Activated naive CD4-positive, alpha-beta T cell treated with anti-CD3 and anti-CD28 coated beads, Interleukin-2, amount 50 U/mL, for 16 hours (primary cell): Measurements from ENCODE around the gene CAVIN2.

Source experiments
- DNase-seq: peaks from one replicate; pipeline ENCODE4 v3.0.0-alpha.2; 2020

The CAVIN2 gene

DNA sequence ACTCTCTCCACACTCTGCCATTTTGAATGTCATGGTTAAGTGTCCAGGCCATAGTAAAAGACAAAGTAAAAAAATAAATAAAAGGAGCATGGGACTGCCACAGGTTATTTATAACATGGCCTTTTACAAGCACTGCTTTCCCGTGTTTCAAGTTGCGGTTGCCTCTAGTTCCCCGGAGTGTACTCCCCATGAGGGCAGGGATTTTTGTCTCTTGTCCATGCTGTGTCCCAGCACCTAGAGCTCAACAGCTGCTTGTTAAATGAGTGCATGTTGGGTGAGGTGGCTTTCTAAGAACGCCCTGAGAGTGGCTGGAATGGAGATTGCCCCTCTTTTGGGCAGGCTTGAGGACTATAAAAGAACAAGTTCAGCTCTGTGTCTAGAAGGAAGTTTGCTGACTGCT is 8.4 kb downstream of the CAVIN2 start:
- DNase-seq: no peak

DNA sequence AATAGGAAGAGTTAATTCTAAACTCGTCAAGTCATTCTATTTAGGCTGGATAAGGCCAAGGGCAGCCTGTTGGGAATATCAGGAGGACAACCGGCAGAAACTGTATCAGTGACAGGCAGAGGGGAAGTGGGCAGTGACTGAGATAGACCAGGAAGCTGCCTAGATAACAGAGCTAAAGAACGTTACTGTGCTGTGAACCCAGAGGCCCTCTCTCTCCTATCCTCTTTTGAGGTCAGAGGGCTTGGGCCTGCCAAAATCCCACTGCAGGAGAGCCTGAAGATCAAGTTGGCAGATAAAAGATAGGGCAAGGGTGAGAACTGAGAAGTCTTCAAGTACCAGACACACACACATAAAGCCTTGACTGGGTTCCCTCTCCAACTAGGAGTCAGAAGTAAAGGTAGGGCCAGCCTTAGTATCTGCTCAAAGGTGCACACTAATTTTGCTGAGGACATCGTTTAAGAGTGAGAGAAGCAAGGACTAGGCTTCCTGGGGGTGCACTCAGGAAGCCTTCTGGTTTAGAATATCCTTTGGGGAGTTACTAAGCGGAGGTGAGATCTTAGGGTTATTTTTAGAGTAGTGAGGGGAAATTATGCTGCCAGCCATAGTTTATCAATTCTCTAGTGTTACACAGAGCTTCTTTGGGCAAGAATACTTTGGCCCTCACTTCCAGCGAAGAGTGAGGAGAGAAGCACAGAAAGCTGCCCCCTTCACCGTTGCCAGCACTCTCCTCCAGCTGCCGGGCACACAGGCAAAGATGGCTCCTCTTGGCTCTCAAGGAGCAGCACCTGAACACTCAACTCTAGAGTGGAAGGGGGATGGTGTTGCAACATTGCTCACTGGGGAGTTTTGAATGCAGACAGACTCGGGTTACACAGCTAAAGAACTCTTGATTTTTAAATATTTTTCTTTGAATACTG is 9.8 kb downstream of the CAVIN2 start:
- DNase-seq: no peak

DNA sequence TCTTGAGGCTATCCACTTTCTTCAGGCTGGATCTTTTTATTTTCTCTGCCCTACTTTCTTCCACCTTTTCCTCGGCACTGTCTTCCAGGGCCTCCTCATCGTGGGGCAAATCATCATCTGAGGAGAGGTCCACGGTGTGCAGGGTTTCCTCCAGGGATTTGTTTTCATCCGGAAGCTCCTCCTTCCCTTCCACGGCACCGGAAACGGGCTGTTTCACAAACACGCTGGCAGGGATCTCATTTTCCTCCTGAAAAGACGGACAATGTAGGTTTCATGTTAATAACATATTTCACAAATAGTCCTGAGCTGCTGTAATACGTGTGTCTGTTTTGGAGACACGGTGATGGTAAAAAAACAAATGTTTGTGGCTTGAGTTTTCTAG is 10.4 kb downstream of the CAVIN2 start:
- DNase-seq: no peak

DNA sequence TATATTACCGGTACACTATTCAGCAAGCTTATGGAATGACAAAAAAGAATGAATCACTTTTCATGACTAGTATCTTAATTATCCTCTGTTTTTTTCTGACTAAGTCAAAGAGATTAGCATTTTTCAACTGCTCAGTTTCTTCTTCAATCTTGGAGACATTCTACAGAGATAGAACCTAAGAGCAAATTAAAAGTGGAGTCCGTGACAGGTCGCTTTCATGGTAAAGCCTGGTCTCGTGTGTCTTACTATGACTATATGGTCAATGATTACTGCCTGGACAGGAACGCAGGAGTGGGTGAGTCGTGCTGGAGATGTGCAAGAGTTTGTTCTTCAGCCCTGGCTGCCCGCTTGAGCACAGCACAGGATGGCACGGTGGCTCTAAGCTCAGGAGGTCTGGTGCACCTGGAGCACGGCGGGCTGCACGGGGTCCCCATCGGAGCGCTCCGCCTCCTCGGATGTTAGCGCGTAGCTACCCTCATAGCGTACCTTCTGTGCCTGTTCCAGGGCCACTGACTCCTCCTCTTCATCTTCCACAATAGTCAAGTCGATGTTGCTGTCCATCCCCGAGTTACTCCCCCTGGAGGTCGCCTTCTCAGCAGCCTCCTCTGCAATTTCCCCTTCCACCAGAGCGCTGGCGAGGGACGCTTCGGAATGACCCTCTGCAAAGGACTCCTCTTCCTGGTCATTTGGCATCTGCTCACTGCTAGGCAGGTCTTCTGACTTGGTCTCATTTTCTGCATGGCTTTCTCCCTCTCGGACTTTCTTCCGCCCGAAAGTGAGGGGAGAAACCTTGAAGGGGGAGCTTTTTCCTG is 11.1 kb downstream of the CAVIN2 start:
- DNase-seq: no peak

DNA sequence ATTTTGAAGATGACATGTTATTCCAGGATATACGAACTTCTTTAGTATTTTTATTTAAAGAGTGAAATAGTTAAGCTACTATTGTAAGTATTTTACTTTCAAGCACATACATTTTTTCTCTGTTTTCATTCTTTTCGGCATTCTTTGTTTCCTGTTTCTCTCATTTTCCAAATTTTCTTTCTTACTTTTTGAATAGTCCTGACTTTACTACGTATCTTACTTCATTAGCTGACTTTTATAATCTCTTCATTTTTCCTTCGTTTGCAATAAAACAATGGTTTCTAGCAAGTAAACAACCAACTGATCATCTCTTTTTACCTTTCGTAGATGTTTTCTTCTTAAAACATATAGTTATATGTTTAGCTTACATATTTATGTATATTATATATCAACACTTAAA is 11.8 kb downstream of the CAVIN2 start:
- no peak for DNase-seq

DNA sequence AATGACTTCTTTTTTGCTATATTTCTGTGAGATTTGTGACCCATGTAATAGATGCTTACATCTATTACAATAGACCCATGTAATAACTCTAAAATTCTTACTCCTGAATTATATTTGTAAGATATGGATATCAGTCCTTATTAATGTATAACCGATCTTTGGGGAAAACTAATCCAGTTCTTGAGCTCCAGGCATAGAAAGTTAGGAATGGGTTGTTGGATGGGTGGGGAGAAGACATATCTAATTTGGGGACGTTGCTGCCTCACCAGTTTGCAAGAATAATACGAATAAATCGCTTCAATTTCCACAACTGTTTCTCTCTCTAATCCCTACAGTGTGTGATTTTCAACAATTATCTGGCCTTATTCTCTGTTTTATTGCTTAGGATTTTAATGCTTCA is 13.5 kb downstream of the CAVIN2 start:
- DNase-seq: no peak

DNA sequence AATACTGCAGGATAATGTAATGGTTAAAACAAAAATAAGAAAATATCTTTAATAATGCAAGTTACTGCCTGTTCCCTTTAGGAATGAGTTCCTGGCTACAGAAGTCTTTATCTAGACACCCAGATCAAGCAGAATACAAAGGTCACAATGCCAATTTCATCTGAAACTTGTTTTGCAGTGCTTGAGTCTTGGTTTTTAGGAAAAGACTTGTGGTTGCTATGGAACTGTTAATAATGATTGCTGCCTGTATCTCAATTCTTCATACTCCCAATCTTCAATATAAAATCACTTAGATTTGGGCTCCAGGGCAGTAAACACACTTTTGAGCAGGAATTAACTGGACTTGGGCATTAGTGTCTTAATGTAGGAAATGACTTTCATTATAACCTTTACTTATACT is 14.2 kb downstream of the CAVIN2 start:
- DNase-seq: no peak

DNA sequence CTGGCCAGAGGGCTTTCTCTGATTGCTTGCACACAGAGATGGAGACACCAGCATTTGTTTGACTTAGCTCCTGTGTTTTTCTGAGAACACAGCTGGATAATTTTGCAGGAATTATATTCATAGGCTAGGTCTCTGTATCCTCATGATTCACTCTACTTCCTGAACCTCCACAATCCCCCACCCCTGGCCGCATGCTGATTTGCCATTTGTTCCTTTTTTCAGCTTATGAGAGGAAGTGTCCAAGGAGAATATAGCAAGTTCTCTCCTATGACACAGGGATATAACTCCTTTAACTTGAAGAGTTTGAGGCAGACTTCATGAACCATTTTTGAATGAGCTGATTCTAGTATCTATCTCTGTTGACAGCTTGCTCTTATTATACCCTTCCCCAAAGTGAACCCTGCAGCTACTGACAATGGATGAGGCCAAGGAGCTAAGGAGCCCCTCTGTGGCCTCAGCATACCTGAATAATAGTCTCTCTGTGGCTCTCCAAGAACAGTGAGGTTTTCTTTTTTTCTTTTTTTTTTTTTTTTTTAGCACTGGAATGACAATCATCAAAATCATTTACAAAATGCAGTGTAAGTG is 15.4 kb downstream of the CAVIN2 start:
- DNase-seq: no peak

DNA sequence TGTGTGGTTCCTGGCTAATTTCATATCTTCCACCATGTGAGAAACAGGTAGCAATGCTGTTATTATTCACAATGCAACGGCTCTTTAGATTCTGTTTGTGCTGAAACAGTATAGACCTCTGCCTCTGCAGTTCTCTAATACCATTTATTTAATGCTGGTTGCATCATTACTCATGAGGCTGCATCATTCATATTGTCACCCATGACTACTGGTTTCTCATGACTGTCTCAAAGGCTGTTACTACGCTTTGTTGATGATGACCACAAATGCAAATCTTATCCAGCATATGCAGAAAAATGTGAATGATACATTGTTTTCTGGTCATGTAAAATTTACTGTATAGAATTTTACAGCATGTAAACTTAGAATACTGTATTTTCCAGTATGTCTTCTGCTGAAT is 22.5 kb downstream of the CAVIN2 start:
- DNase-seq: no peak

DNA sequence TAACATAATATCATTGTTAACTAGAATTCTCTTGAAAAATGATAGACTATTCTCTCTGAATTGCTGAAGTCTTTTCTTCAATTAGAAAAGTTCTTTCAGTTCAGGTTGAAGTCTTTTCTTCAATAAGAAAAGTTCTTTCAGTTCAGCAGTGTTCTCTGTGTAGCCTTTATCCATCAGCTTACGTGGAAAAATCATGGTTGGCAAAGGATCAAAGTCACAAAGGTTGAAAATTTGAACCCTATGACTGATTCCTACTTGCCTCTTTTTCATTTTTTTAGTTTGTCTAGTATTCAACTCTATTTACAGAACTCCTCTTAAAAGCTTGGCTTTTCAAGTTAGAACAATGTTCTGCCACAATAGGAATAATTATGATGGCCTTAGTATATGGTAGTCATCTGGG is 25.8 kb downstream of the CAVIN2 start:
- DNase-seq: no peak

DNA sequence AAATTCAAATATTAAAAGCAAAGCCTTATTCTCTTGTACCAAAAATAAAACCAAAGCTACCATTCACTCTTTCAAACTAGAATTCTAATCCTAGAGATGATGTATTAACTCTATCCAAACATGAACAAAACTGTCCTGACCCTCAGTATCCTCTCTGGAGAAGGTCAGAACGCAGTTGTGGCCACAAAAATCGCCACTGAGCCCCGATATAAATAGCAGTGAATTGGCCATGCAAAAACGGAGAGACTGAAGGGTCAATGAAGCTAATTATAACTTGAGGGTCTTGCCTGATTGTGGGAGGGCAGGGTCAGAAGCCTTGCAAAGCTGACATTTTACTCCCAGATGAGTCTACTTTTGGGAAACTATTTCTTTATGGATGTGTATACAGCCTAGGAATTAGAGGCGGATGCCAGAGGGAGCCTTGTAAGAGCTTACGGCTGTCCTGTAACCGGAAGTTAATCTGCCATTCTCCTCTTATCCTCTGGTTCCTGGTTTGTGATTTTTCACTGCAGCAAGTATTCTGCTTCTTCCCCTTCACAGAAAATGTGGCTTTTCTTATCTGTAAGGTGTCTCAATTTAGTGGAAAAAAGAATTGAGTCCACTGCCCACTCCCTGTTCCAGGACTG is 28.1 kb downstream of the CAVIN2 start:
- DNase-seq: no peak

DNA sequence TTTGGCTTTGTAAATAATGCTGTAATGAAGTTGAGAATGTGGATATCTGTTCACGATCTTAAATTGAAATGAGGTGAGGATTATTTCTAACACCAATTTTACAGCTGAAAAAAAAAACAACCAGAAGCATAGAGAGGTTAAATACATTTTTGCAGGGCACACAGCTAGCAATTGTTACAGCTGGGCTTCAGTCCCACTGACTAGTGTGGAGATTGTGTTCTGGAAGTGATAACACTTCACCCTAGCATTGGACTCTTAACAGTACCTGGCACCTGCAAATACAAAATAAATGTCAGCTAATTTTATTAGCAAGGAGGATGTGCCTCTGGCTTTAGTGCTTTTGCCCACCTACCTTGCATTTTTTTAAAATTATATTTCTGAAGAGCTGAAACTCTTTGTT is 28.8 kb downstream of the CAVIN2 start:
- no peak for DNase-seq

DNA sequence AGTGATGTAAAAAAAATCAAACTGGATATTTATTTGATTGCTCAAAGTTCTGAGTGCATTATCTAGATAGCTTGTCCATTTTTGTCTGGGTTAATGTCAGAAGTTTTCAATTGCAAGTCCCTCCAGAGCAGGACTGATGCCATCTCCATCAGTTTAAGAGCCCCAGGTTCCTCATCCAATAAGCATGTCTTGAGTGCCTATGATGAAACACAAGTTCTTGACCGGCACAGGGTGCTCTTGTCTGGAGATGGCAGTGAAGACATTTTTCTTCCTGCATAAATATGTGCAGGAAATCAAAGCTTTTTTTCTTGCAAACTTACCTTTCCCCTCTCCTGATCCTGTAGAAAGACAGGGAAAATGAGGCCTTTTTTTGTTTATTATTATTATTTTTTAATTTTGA is 31.9 kb downstream of the CAVIN2 start:
- no peak for DNase-seq

DNA sequence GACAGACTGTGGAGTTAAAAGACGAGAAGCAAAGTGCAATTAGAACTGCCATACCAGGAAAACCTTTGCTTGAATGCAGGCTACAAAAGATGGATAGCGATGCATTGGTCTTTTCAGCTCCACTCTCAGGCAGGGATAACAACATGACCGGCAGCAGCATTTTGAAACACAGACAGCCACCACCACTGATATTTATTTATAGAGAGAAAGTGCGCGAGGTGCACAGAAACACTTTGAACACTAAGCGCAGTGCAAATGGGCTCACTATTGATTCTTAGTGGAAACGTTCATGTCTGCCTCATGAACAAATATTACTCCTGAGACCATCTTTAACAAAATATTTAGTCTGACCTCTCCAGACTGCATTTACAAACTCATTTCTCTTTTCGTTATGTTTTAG is 32.9 kb downstream of the CAVIN2 start:
- no peak for DNase-seq

DNA sequence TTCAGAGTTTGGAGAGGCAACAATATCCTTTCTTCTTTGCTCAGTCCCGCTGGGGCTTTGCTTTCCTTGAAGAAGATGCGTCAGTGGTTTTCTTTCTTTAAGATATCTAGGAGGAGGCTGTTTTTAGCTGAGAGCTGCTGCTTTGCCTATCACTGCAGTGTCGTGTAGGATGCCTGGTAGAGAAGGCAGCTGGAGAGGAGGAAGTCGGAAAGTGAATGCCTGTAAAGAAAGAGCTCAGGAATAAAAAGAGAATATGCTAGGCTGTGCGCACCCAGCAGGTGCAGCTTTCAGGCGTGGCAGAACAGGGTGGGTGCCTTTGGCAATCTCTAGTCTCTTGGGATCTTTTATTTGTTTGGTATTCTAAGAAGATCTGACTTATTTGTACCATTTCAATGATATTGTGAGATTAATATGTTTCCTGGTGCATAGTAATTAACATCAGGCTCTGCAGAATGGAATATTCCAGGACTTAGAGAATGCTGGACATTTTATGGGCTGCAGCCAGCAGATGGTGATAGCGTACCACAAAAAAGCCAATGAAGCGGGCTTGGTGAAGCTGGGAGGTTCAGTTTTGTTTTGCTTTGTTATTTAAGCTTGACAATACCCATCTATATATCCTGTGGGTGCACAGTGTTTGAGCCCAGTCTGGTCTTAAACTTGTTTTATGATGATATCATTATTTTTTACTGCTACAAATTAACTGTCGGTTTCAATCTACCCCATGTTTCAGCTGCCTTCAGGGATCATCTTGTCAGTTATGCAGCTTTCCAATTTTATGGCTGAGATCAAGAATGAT is 34.9 kb downstream of the CAVIN2 start:
- DNase-seq: peak; percentile 20

DNA sequence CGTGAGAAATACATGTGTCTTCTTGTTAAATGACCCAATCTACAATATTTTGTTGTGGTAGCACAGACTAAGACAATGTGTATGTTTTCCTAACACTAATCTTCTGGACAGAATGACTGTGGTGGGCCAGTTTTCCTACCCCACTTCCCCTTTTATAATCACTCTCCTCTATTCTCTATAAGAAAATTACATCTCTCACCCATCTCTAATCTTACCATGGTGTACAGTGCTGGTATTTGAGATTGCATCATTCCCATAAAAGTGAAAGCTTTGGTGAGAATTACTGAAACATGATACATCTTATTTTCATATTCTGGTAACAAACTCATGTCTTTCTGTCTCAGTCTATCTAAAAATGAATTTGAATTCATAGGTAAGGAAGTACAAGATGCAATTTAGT is 40.5 kb downstream of the CAVIN2 start:
- DNase-seq: no peak

DNA sequence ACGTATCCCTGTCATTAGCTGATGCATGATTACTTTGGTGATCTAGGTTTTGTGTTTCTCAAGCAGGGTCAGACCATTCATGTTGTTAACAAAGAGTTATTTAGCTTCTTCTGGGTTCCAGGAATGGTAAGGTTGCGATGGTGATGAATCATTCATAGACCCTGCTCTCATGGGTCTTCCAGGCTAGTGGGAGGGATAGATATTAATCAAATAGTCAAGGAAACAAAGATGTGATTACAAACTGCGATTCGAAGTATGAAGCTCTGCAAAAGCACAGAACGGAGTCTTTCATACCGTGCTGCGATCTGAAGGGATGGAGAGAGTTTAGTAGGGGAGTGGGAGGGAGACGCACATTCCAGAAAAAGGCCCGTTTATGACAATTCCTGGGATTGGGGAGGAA is 42.1 kb downstream of the CAVIN2 start:
- no peak for DNase-seq

DNA sequence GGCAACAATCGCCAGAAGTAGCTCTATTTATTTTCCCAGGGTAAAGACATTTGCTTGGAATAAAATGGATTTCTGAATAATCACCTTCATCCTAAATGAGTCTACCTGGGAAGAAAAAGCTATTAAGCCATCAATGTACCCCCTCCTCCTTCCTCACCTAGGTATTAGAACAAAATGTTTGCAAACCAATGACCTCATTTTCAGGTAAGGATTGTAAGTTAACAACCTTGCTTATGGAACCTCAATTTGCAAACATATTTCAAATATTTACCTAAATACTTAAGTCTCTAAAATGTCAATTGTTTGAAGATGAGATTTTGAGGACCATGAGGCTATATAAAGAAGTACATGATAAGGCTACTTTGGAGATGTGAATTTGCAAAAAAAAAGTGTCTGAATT is 43.9 kb downstream of the CAVIN2 start:
- no peak for DNase-seq

DNA sequence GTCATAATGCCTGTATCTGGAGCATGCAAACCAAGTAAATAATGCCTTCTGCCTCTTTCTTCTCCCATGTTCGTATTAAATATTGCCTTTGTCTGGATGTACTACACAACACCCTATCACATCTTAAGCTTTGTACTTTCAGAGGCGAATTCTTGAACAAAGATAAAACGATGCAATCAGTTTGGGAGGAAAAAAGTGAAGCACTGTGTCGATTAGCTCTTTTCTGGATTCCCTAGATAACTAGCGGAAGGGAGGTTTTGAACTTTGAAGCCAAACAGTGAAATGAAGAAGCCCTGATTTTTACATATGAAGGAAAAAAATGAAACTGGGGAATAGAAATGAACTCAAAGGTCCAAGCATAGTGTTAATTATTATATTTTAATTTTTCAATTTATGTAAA is 44.7 kb downstream of the CAVIN2 start:
- no peak for DNase-seq

DNA sequence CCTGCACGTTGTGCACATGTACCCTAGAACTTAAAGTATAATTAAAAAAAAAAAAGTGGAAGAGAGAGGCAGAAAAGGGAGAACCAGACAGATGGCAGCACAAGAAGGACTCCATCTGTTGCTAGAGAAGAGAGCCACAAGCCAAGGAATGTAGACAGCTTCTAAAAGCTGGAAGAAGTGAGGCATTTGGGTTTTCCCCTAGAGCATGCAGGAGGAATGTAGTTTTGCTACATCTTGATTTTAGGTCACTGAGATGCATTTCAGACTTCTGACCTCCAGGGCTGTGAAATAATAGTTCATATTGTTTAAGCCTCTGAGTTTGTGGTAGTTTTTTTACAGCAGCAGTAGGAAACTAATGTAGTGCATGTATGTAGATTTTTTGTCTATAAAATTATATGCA is 46.0 kb downstream of the CAVIN2 start:
- DNase-seq: no peak

DNA sequence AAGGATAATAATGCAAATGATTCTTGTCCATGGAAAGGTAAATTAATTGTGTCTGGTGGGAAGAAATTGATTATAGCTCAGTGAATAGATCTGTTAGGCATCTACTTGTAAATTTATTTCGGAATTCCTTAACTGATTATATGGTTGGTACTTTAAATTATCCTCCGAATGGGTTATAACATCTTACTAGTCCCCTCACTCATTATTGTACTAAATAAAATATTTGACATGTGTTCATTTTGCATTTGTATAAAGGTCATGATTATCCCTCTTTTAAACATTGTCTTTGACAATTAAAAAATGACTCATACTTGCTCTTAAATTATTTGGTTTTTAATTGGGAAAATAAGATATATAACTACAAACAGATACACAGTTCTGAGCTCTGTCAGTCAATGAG is 47.4 kb downstream of the CAVIN2 start:
- DNase-seq: no peak
